DOHH2 (cell line): Measurements from ENCODE around the gene CELSR3.

Experiments used
- H3F3A ChIP-seq: fragments of 200-600 bp; sonication (generic), shearing (Covaris generic); 2 replicates; pipeline ENCODE4 v1.6.0; 2016; ENCODE audit warnings: antibody characterized with exemption, mild to moderate bottlenecking; ENCODE audit not compliant: control insufficient read depth, insufficient read depth
- H3K27ac ChIP-seq: fragments of 200-600 bp; sonication (generic); 2 replicates; pipeline ENCODE4 v1.5.1; 2014; ENCODE audit warnings: low read depth, mild to moderate bottlenecking, low read length, moderate library complexity
- H3K27me3 ChIP-seq: fragments of 200-600 bp; sonication (generic); 2 replicates; pipeline ENCODE4 v1.6.1; 2014; ENCODE audit warnings: mild to moderate bottlenecking, low read length, mixed read lengths; ENCODE audit not compliant: control insufficient read depth
- H3K36me3 ChIP-seq: fragments of 200-600 bp; sonication (generic); 2 replicates; pipeline ENCODE4 v1.6.1; 2014; ENCODE audit warnings: mild to moderate bottlenecking, low read length, moderate library complexity, mixed read lengths; ENCODE audit not compliant: control insufficient read depth
- H3K4me1 ChIP-seq: fragments of 200-600 bp; sonication (generic); 2 replicates; pipeline ENCODE4 v1.6.1; 2014; ENCODE audit warnings: mild to moderate bottlenecking, low read length, mixed read lengths; ENCODE audit not compliant: control insufficient read depth
- H3K4me2 ChIP-seq: fragments of 200-600 bp; sonication (generic); 2 replicates; pipeline ENCODE4 v1.6.0; 2014; ENCODE audit warnings: mild to moderate bottlenecking, low read length, moderate library complexity
- H3K4me3 ChIP-seq: fragments of 200-600 bp; sonication (generic); 2 replicates; pipeline ENCODE4 v1.5.1; 2014; ENCODE audit warnings: mild to moderate bottlenecking, low read length, mixed read lengths
- H3K79me2 ChIP-seq: fragments of 200-600 bp; sonication (generic); 2 replicates; pipeline ENCODE4 v1.6.1; 2014; ENCODE audit warnings: mild to moderate bottlenecking, low read length, mixed read lengths; ENCODE audit not compliant: control insufficient read depth
- H3K9me2 ChIP-seq: fragments of 200-600 bp; sonication (generic); replicated peaks from 2 replicates; pipeline ENCODE4 v1.6.1; 2014; ENCODE audit warnings: mild to moderate bottlenecking, low read length, mixed read lengths; ENCODE audit not compliant: control insufficient read depth
- H3K9me3 ChIP-seq: fragments of 200-600 bp; sonication (generic); 2 replicates; pipeline ENCODE4 v1.6.1; 2014; ENCODE audit warnings: antibody characterized with exemption, low read length, mixed read lengths; ENCODE audit not compliant: control insufficient read depth, insufficient read depth
- H4K20me1 ChIP-seq: fragments of 200-600 bp; sonication (generic); 2 replicates; pipeline ENCODE4 v1.6.0; 2014; ENCODE audit warnings: low read depth, mild to moderate bottlenecking, antibody characterized with exemption, low read length, moderate library complexity; ENCODE audit not compliant: control insufficient read depth, insufficient read depth
- CTCF ChIP-seq: fragments of 200-600 bp; sonication (generic); IDR thresholded peaks from one replicate; pipeline ENCODE4 v1.5.1; 2014; ENCODE audit warnings: antibody characterized with exemption, mild to moderate bottlenecking, low read depth, low read length; ENCODE audit not compliant: poor library complexity, severe bottlenecking
- EZH2phosphoT487 ChIP-seq: fragments of 200-600 bp; sonication (generic); IDR thresholded peaks from 2 replicates; pipeline ENCODE4 v1.6.1; 2017; ENCODE audit warnings: borderline replicate concordance, mild to moderate bottlenecking, antibody characterized with exemption, low read length, moderate library complexity, mixed read lengths

Gene CELSR3

GRCh38 chr3:48678056-48678455 lies 15.4 kb upstream of the CELSR3 start:
- Histone ChIP-seq H4K20me1 (no peaks in the 10 kb centered on the region), H3K36me3 (peaks cover 75% of the 10 kb centered on the region)
- TF ChIP-seq EZH2phosphoT487: no peak
- TF ChIP-seq CTCF: no peak

GRCh38 chr3:48674505-48674904 lies 11.8 kb upstream of the CELSR3 start:
- peaks cover 55% of the 10 kb centered on the region for H3K36me3 ChIP-seq
- TF ChIP-seq CTCF (no peak), EZH2phosphoT487 (no peak)
- H3K27me3 ChIP-seq: no peaks in the 10 kb centered on the region
- no peaks in the 10 kb centered on the region for H3K9me2 ChIP-seq
- no peaks in the 10 kb centered on the region for H3K79me2 ChIP-seq
- H3K27ac ChIP-seq: no peak overlapping the region
- no peak overlapping the region for H3K4me2 ChIP-seq
- no peak overlapping the region for H3K4me3 ChIP-seq
- H3K9me3 ChIP-seq: no peaks in the 10 kb centered on the region
- H3K4me1 ChIP-seq: peaks cover 11% of the 10 kb centered on the region
- H3F3A ChIP-seq: no peaks in the 10 kb centered on the region
- H4K20me1 ChIP-seq: no peaks in the 10 kb centered on the region

More at GRCh38 chr3:48678056-48678455, 15.4 kb upstream of the CELSR3 start:
- Histone ChIP-seq H3K79me2 (no peaks in the 10 kb centered on the region; the same call in 1 of the 2 replicates), H3K4me1 (peaks cover 20% of the 10 kb centered on the region), H3K27me3 (no peaks in the 10 kb centered on the region), H3F3A (no peaks in the 10 kb centered on the region), H3K4me2 (no peak overlapping the region), H3K9me2 (no peaks in the 10 kb centered on the region), H3K9me3 (no peaks in the 10 kb centered on the region), H3K27ac (no peak overlapping the region), H3K4me3 (no peak overlapping the region)

GRCh38 chr3:48672522-48672921 lies 9.8 kb upstream of the CELSR3 start:
- H3K9me2 ChIP-seq: no peaks in the 10 kb centered on the region
- H3K4me1 ChIP-seq: peaks cover 9% of the 10 kb centered on the region
- no peak overlapping the region for H3K4me3 ChIP-seq
- H3K27me3 ChIP-seq: no peaks in the 10 kb centered on the region
- no peaks in the 10 kb centered on the region for H3K79me2 ChIP-seq
- H4K20me1 ChIP-seq: no peaks in the 10 kb centered on the region
- no peaks in the 10 kb centered on the region; the same call in 1 of the 2 replicates for H3F3A ChIP-seq
- H3K27ac ChIP-seq: no peak overlapping the region
- H3K36me3 ChIP-seq: peaks cover 35% of the 10 kb centered on the region
- H3K4me2 ChIP-seq: no peak overlapping the region
- no peaks in the 10 kb centered on the region for H3K9me3 ChIP-seq
- TF ChIP-seq CTCF: no peak

GRCh38 chr3:48664929-48665328 lies 2.2 kb upstream of the CELSR3 start:
- Histone ChIP-seq H3F3A (no peaks in the 10 kb centered on the region; the same call in 1 of the 2 replicates), H3K4me1 (peaks cover 10% of the 10 kb centered on the region; the same call in 1 of the 2 replicates), H3K36me3 (no peaks in the 10 kb centered on the region), H4K20me1 (no peaks in the 10 kb centered on the region), H3K4me2 (no peak overlapping the region), H3K4me3 (no peak overlapping the region), H3K79me2 (no peaks in the 10 kb centered on the region), H3K9me2 (no peaks in the 10 kb centered on the region), H3K9me3 (no peaks in the 10 kb centered on the region), H3K27me3 (no peaks in the 10 kb centered on the region), H3K27ac (no peak overlapping the region)
- TF ChIP-seq EZH2phosphoT487: no peak
- TF ChIP-seq CTCF: no peak
